Measurements from ENCODE around the gene KRT10. TPM values are rescaled to one million over a fixed set of nuclear protein-coding genes. Genes with fewer than 3 reads are reported as not detected.

KRT10 gene
- polyA plus RNA-seq, 1 of the 3 experiments (the other 2 are of a cell fraction) = 31.6 TPM

DNA sequence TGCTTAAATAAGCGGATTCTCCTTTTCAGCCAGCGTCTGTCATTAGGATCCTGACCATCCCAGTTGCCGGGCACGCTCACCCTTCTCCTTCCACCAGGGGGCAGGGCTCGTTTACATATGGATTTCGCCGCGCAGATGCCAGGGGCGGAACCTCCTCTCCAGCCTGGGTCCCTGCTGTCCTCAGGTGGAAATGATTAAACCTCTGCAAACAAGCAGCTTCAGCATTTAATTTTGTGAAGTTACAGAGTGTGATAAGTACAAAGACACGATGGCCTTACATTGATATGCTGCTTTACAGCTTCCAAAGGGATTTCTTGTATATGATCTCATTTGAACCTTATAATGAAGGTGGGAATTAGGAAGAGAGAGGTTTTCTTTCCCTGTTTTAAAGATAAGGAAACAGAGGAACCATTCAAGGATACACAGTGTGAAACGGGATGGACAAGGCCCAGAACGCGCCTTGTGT is 18.8 kb downstream of the KRT10 start (continued):
- TF ChIP-seq, protein P1, sequence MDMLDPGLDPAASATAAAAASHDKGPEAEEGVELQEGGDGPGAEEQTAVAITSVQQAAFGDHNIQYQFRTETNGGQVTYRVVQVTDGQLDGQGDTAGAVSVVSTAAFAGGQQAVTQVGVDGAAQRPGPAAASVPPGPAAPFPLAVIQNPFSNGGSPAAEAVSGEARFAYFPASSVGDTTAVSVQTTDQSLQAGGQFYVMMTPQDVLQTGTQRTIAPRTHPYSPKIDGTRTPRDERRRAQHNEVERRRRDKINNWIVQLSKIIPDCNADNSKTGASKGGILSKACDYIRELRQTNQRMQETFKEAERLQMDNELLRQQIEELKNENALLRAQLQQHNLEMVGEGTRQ (IDR thresholded peaks at IDR 0.05; ENCODE audit: borderline replicate concordance, low read depth, low read length) = no peak
- no peak for TF ChIP-seq REST (IDR thresholded peaks at IDR 0.05; ENCODE audit: low read depth, low read length)
- TF ChIP-seq GABPA (IDR thresholded peaks at IDR 0.05; ENCODE audit: low read depth) = no peak
- no peak for TF ChIP-seq FOXJ3 (CRISPR knock-in tag; IDR thresholded peaks at IDR 0.05)
- no peak for TF ChIP-seq FOXM1 (IDR thresholded peaks at IDR 0.05; ENCODE audit: low read depth)
- no peak for TF ChIP-seq NRF1 (IDR thresholded peaks at IDR 0.05; ENCODE audit: low read depth, low read length)
- TF ChIP-seq EP300 (IDR thresholded peaks at IDR 0.05; ENCODE audit: borderline replicate concordance in 1 of 2, low read depth in 1 of 2, low read length in 1 of 2) = no peak
- TF ChIP-seq, protein P2, sequence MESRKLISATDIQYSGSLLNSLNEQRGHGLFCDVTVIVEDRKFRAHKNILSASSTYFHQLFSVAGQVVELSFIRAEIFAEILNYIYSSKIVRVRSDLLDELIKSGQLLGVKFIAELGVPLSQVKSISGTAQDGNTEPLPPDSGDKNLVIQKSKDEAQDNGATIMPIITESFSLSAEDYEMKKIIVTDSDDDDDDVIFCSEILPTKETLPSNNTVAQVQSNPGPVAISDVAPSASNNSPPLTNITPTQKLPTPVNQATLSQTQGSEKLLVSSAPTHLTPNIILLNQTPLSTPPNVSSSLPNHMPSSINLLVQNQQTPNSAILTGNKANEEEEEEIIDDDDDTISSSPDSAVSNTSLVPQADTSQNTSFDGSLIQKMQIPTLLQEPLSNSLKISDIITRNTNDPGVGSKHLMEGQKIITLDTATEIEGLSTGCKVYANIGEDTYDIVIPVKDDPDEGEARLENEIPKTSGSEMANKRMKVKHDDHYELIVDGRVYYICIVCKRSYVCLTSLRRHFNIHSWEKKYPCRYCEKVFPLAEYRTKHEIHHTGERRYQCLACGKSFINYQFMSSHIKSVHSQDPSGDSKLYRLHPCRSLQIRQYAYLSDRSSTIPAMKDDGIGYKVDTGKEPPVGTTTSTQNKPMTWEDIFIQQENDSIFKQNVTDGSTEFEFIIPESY (IDR thresholded peaks at IDR 0.05; ENCODE audit: borderline replicate concordance, low read depth) = no peak
- no peak for TF ChIP-seq JUND (IDR thresholded peaks at IDR 0.05)
- TF ChIP-seq RCOR1 (IDR thresholded peaks at IDR 0.05; ENCODE audit: low read length) = peak; percentile 27; the same call in 1 of the 2 replicates
- TF ChIP-seq NFIC (IDR thresholded peaks at IDR 0.05; ENCODE audit: borderline replicate concordance) = no peak
- peak; percentile 90 for TF ChIP-seq SMC3 (IDR thresholded peaks at IDR 0.05; ENCODE audit: low read depth, low read length)
- peak; percentile 29; the same call in 1 of the 2 replicates for TF ChIP-seq GATA2 (CRISPR knock-in tag; IDR thresholded peaks at IDR 0.05)
- no peak for TF ChIP-seq CHD2 (IDR thresholded peaks at IDR 0.05; ENCODE audit: low read length, partially characterized antibody)
- TF ChIP-seq TAF1 (IDR thresholded peaks at IDR 0.05; ENCODE audit: borderline replicate concordance, low read depth, low read length) = no peak
- TF ChIP-seq, protein P3, sequence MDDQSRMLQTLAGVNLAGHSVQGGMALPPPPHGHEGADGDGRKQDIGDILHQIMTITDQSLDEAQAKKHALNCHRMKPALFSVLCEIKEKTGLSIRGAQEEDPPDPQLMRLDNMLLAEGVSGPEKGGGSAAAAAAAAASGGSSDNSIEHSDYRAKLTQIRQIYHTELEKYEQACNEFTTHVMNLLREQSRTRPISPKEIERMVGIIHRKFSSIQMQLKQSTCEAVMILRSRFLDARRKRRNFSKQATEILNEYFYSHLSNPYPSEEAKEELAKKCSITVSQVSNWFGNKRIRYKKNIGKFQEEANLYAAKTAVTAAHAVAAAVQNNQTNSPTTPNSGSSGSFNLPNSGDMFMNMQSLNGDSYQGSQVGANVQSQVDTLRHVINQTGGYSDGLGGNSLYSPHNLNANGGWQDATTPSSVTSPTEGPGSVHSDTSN (IDR thresholded peaks at IDR 0.05) = no peak
- TF ChIP-seq POLR2AphosphoS5 (IDR thresholded peaks at IDR 0.05; ENCODE audit: low read depth, low read length) = no peak
- TF ChIP-seq TCF12 (IDR thresholded peaks at IDR 0.05) = peak; percentile 36; the same call in 1 of the 2 replicates
- no peak for TF ChIP-seq FOSL2 (IDR thresholded peaks at IDR 0.05; ENCODE audit: borderline replicate concordance, low read depth)
- no peak for TF ChIP-seq RFX5 (IDR thresholded peaks at IDR 0.05; ENCODE audit: low read length)
- TF ChIP-seq, protein P4, sequence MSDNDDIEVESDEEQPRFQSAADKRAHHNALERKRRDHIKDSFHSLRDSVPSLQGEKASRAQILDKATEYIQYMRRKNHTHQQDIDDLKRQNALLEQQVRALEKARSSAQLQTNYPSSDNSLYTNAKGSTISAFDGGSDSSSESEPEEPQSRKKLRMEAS (IDR thresholded peaks at IDR 0.05; ENCODE audit: low read depth) = no peak
- TF ChIP-seq RAD21 (IDR thresholded peaks at IDR 0.05; ENCODE audit: low read length) = peak; percentile 89
- TF ChIP-seq MEF2A (IDR thresholded peaks at IDR 0.05; ENCODE audit: borderline replicate concordance, low read depth) = no peak

Measured in SK-N-SH (cell line).